Nucleus accumbens (tissue), 56 donors: Measurements from ENCODE around the gene PTPRN2.
A peak's percentile ranks its signal among the peaks of the same experiment; 100 is the strongest.

ENCODE experiments used
- DNase-seq, 56 donors: peaks; one replicate each; lab custom pipeline; 2025; lab: John Stamatoyannopoulos, UW

The PTPRN2 gene

GRCh38 chr7:157646551-157646950 lies 941.1 kb downstream of the PTPRN2 start:
- DNase-seq = no peak

GRCh38 chr7:157645539-157645938 lies 942.1 kb downstream of the PTPRN2 start:
- DNase-seq = no peak

- DNase-seq = no peak
Measured at GRCh38 chr7:157644946-157645345, 942.7 kb downstream of the PTPRN2 start.

- no peak for DNase-seq
Measured at GRCh38 chr7:157643525-157643970, 944.1 kb downstream of the PTPRN2 start.

- no peak for DNase-seq
Measured at GRCh38 chr7:157641866-157642265, 945.8 kb downstream of the PTPRN2 start.

GRCh38 chr7:157640144-157640543 lies 947.5 kb downstream of the PTPRN2 start:
- DNase-seq = no peak

GRCh38 chr7:157638563-157638962 lies 949.1 kb downstream of the PTPRN2 start:
- no peak for DNase-seq

GRCh38 chr7:157637216-157637949 lies 950.2 kb downstream of the PTPRN2 start:
- DNase-seq = peak in 26 of 56 donors; percentile 5 to 83 (median 48)

- no peak for DNase-seq
Measured at GRCh38 chr7:157635669-157636068, 952.0 kb downstream of the PTPRN2 start.

- no peak for DNase-seq
Measured at GRCh38 chr7:157635148-157635500, 952.5 kb downstream of the PTPRN2 start.

GRCh38 chr7:157634401-157635147 lies 953.0 kb downstream of the PTPRN2 start:
- DNase-seq = no peak

GRCh38 chr7:157633465-157634185 lies 954.0 kb downstream of the PTPRN2 start:
- DNase-seq = no peak

- DNase-seq = no peak
Measured at GRCh38 chr7:157630301-157630853, 957.2 kb downstream of the PTPRN2 start.

- no peak for DNase-seq
Measured at GRCh38 chr7:157628456-157628855, 959.2 kb downstream of the PTPRN2 start.

- DNase-seq = no peak
Measured at GRCh38 chr7:157627646-157628045, 960.0 kb downstream of the PTPRN2 start.

GRCh38 chr7:157627033-157627432 lies 960.6 kb downstream of the PTPRN2 start:
- no peak for DNase-seq

- DNase-seq = no peak
Measured at GRCh38 chr7:157625973-157626742, 961.5 kb downstream of the PTPRN2 start.

- no peak for DNase-seq
Measured at GRCh38 chr7:157623556-157623955, 964.1 kb downstream of the PTPRN2 start.

GRCh38 chr7:157622408-157623205 lies 965.0 kb downstream of the PTPRN2 start:
- DNase-seq = no peak
